Body of pancreas (tissue), 4 donors: ENCODE data around the gene PDGFD. TPM values are rescaled to one million over a fixed set of nuclear protein-coding genes. Genes with fewer than 3 reads are reported as not detected.
"Not testable (repeated sequence)": the region's sequence is repeated elsewhere in the genome, so short reads cannot be mapped to it uniquely, and the experiment has no call there.

Experiments used
- ATAC-seq: fragments of 150-250 bp; one replicate; pipeline ENCODE4 v1.9.1; 2016
- DNase-seq, 4 donors: peaks; one replicate each; pipeline ENCODE4 v3.0.0-alpha.2; 2019
- H3K27ac ChIP-seq, 4 donors: fragments of 200-600 bp; sonication (generic); 1 replicate in 3 of 4; 2 replicates in 1 of 4; pipeline versions ENCODE4 v1.5.1 to v1.6.1; 2016 to 2019; ENCODE audit warnings: mild to moderate bottlenecking in 1 of 4, mixed read lengths in 1 of 4, moderate library complexity in 1 of 4
- H3K27me3 ChIP-seq, 2 donors: fragments of 200-600 bp; sonication (generic); one replicate each; pipeline ENCODE4 v1.6.0; 2016; ENCODE audit warnings: mild to moderate bottlenecking in 1 of 2
- H3K36me3 ChIP-seq, 2 donors: fragments of 200-600 bp; sonication (generic); replicated peaks in 1 of 2; 2 replicates each; pipeline ENCODE4 v1.5.1; 2016; ENCODE audit warnings: low read depth in 2 of 2; ENCODE audit not compliant: insufficient read depth in 1 of 2
- H3K4me1 ChIP-seq: fragments of 200-600 bp; sonication (generic); one replicate; pipeline ENCODE4 v1.6.0; 2016
- H3K4me3 ChIP-seq, 2 donors: fragments of 200-600 bp; sonication (generic); 1 replicate in 1 of 2; 2 replicates in 1 of 2; pipeline ENCODE4 v1.5.1; 2016 to 2019
- H3K9me3 ChIP-seq, 3 donors: fragments of 200-600 bp; sonication (generic); 1 replicate in 2 of 3; 2 replicates in 1 of 3; pipeline ENCODE4 v1.5.1; 2016
- POLR2A ChIP-seq, 3 donors: fragments of 450-650 bp; IDR thresholded peaks; one replicate each; pipeline ENCODE4 v1.6.1; 2016; ENCODE audit warnings: antibody characterized with exemption in 3 of 3, mild to moderate bottlenecking in 2 of 3
- WGBS, 2 donors: methylation state at CpG; one replicate each; pipeline ENCODE4 v1.1.5; 2017; 5-methylcytosine and 5-hydroxymethylcytosine counted together
- intact Hi-C: fragments of 100-400 bp; cut with DNase I; formaldehyde crosslinking; loops from one replicate; pipeline ENCODE4 v1.15.1; 2023
- total RNA-seq, 2 donors: library from RNA; depleted of rRNA; stranded (reverse); fragments of >200 nt; gene quantifications; one replicate each; pipeline ENCODE4 v1.1.0, GENCODE V29; 2016
- TF ChIP-seq, protein P1 (sequence below), 7 experiments: fragments of 450-650 bp in 4 of 7; fragments of 200-600 bp in 3 of 7; sonication (generic) in 3 of 7; IDR thresholded peaks; one replicate each; pipeline ENCODE4 v1.5.1; 2016 to 2019; ENCODE audit warnings: antibody characterized with exemption in 7 of 7

Gene PDGFD
- total RNA-seq, 2 donors from 2014 or later = 26.7 to 43.1 TPM

- intact Hi-C loops = no loop called here
- DNase-seq (no peak), ATAC-seq (peak; percentile 45)
- H3K4me3 ChIP-seq = no peak overlapping the region
- H3K27ac ChIP-seq = peak overlapping the region in 3 of 4 donors; percentile 21 to 48 (median 27)
- WGBS, 2 donors = 16 to 19% methylated on average over 4 of the region's 4 CpGs
- no peaks in the 10 kb centered on the region for H3K9me3 ChIP-seq
- H3K27me3 ChIP-seq = no peaks in the 10 kb centered on the region
- no peak for TF ChIP-seq POLR2A (IDR thresholded peaks at IDR 0.05)
- H3K4me1 ChIP-seq = peaks cover 14% of the 10 kb centered on the region
- no peaks in the 10 kb centered on the region for H3K36me3 ChIP-seq
These were observed 108.9 kb downstream of the PDGFD start for GRCh38 chr11:104054911-104055529.

GRCh38 chr11:104053743-104054478 is 110.0 kb downstream of the PDGFD start:
- ATAC-seq (no peak), DNase-seq (no peak)
- intact Hi-C loops = no loop called here
- WGBS, 2 donors = 73 to 78% methylated on average over 5 of the region's 5 CpGs
- no peak for TF ChIP-seq POLR2A (IDR thresholded peaks at IDR 0.05)
- TF ChIP-seq, protein P1, sequence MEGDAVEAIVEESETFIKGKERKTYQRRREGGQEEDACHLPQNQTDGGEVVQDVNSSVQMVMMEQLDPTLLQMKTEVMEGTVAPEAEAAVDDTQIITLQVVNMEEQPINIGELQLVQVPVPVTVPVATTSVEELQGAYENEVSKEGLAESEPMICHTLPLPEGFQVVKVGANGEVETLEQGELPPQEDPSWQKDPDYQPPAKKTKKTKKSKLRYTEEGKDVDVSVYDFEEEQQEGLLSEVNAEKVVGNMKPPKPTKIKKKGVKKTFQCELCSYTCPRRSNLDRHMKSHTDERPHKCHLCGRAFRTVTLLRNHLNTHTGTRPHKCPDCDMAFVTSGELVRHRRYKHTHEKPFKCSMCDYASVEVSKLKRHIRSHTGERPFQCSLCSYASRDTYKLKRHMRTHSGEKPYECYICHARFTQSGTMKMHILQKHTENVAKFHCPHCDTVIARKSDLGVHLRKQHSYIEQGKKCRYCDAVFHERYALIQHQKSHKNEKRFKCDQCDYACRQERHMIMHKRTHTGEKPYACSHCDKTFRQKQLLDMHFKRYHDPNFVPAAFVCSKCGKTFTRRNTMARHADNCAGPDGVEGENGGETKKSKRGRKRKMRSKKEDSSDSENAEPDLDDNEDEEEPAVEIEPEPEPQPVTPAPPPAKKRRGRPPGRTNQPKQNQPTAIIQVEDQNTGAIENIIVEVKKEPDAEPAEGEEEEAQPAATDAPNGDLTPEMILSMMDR (IDR thresholded peaks at IDR 0.05) = no peak
- Histone ChIP-seq H3K27ac (no peak overlapping the region), H3K9me3 (no peaks in the 10 kb centered on the region), H3K4me1 (peaks cover 12% of the 10 kb centered on the region), H3K36me3 (no peaks in the 10 kb centered on the region), H3K27me3 (no peaks in the 10 kb centered on the region), H3K4me3 (no peak overlapping the region)

- no peak overlapping the region for H3K4me3 ChIP-seq
- no peaks in the 10 kb centered on the region for H3K36me3 ChIP-seq
- DNase-seq (no peak), ATAC-seq (no peak)
- no peaks in the 10 kb centered on the region for H3K9me3 ChIP-seq
- WGBS, 2 donors = 87% methylated on average over 4 of the region's 4 CpGs
- H3K4me1 ChIP-seq = peaks cover 12% of the 10 kb centered on the region
- no peak overlapping the region for H3K27ac ChIP-seq
- TF ChIP-seq, protein P1 (IDR thresholded peaks at IDR 0.05) = no peak
- H3K27me3 ChIP-seq = no peaks in the 10 kb centered on the region
- intact Hi-C loops = no loop called here
These were observed 112.2 kb downstream of the PDGFD start for GRCh38 chr11:104051778-104052177.

- no peaks in the 10 kb centered on the region for H3K9me3 ChIP-seq
- DNase-seq = no peak
- 73 to 90% methylated on average over 4 of the region's 4 CpGs for WGBS, 2 donors
- no peaks in the 10 kb centered on the region for H3K36me3 ChIP-seq
- TF ChIP-seq, protein P1 (IDR thresholded peaks at IDR 0.05) = no peak
- TF ChIP-seq POLR2A (IDR thresholded peaks at IDR 0.05) = no peak
- no peaks in the 10 kb centered on the region for H3K27me3 ChIP-seq
- intact Hi-C loops = no loop called here
- no peak overlapping the region for H3K27ac ChIP-seq
- no peak for ATAC-seq
- no peak overlapping the region for H3K4me3 ChIP-seq
- H3K4me1 ChIP-seq = no peaks in the 10 kb centered on the region
These were observed 114.8 kb downstream of the PDGFD start for GRCh38 chr11:104049116-104049515.

DNA sequence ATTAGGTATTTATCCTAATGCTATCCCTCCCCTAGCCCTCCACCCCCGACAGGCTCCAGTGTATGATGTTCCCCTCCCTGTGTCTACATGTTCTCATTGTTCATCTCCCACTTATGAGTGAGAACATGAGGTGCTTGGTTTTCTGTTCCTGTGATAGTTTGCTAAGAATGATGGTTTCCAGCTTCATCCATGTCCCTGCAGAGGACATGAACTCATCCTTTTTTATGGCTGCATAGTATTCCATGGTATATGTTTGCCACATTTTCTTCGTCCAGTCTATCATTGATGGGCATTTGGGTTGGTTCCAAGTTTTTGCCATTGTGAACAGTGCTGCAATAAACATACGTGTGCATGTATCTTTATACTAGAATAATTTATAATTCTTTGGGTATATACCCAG is 117.1 kb downstream of the PDGFD start:
- intact Hi-C loops, ATAC-seq, H3K4me1 ChIP-seq, H3K4me3 ChIP-seq, H3K36me3 ChIP-seq, H3K27ac ChIP-seq, DNase-seq, H3K27me3 ChIP-seq, H3K9me3 ChIP-seq: not testable (repeated sequence)
- 90 to 92% methylated on average over 2 to 3 of the region's 3 CpGs for WGBS, 2 donors
